K562 (cell line): ENCODE measurements around the gene POU3F1. TPM values are rescaled to one million over a fixed set of nuclear protein-coding genes. Genes with fewer than 3 reads are reported as not detected.

Experiments
- BRD9 ChIP-seq: fragments of 450-650 bp; IDR thresholded peaks from 2 replicates; pipeline ENCODE4 v1.6.1; 2018; ENCODE audit warnings: low read depth; ENCODE audit not compliant: partially characterized antibody
- C11orf30 ChIP-seq: fragments of 450-650 bp; IDR thresholded peaks from 2 replicates; pipeline ENCODE4 v1.6.1; 2016; ENCODE audit warnings: low read depth, mild to moderate bottlenecking
- CREB1 ChIP-seq, 2 experiments: sonication (generic) in 1 of 2; formaldehyde crosslinking in 1 of 2; IDR thresholded peaks; 2 replicates each; pipeline versions ENCODE4 v1.6.1 to v1.8.0; 2012 to 2022; ENCODE audit warnings: inconsistent platforms in 1 of 2, mild to moderate bottlenecking in 1 of 2, missing genetic modification reagents in 1 of 2, moderate library complexity in 1 of 2
- ELF2 ChIP-seq: fragments of 250-450 bp; sonication (Bioruptor Pico); IDR thresholded peaks from 2 replicates; pipeline ENCODE4 v1.5.0; 2021; ENCODE audit warnings: mild to moderate bottlenecking
- JUNB ChIP-seq: fragments of 450-650 bp; formaldehyde crosslinking; conservative IDR thresholded peaks from 2 replicates; pipeline ENCODE4 v1.4.0; 2020; ENCODE audit warnings: mild to moderate bottlenecking
- MECOM ChIP-seq: fragments of 250-450 bp; sonication (Bioruptor Pico); IDR thresholded peaks from 2 replicates; pipeline ENCODE4 v1.8.0; 2022; ENCODE audit warnings: inconsistent platforms
- NFIX ChIP-seq: fragments of 250-450 bp; sonication (Bioruptor Pico); IDR thresholded peaks from 2 replicates; pipeline ENCODE4 v1.4.0; 2020; ENCODE audit warnings: low read depth, mild to moderate bottlenecking, moderate library complexity
- POLR2B ChIP-seq: fragments of 450-650 bp; IDR thresholded peaks from 2 replicates; pipeline ENCODE4 v1.6.1; 2018; ENCODE audit warnings: low read depth; ENCODE audit not compliant: partially characterized antibody
- PPARD ChIP-seq: fragments of 250-450 bp; sonication (Bioruptor Pico); IDR thresholded peaks from 2 replicates; pipeline ENCODE4 v1.8.0; 2022; ENCODE audit warnings: inconsistent platforms, mild to moderate bottlenecking, moderate library complexity
- RBM39 ChIP-seq: fragments of 200-400 bp; formaldehyde crosslinking; optimal IDR thresholded peaks from 2 replicates; pipeline ENCODE3; 2018; ENCODE audit warnings: low read depth, low read length
- SMARCE1 ChIP-seq: fragments of 450-650 bp; IDR thresholded peaks from 2 replicates; pipeline ENCODE4 v1.7.1; 2016; ENCODE audit warnings: mild to moderate bottlenecking
- SRSF1 ChIP-seq: fragments of 200-400 bp; formaldehyde crosslinking; IDR thresholded peaks from 2 replicates; pipeline ENCODE4 v1.6.1; 2017; ENCODE audit warnings: mild to moderate bottlenecking, low read depth, low read length, moderate library complexity
- TEAD4 ChIP-seq, 2 experiments: sonication (generic) in 1 of 2; formaldehyde crosslinking in 1 of 2; IDR thresholded peaks; 2 replicates each; pipeline versions ENCODE4 v1.6.1 to v1.8.0; 2012 to 2022; ENCODE audit warnings: borderline replicate concordance in 1 of 2, inconsistent platforms in 1 of 2, low read length in 1 of 2, mild to moderate bottlenecking in 1 of 2, missing genetic modification reagents in 1 of 2
- YBX1 ChIP-seq: fragments of 450-650 bp; IDR thresholded peaks from 2 replicates; pipeline ENCODE4 v1.7.1; 2016; ENCODE audit warnings: mild to moderate bottlenecking
- ZBTB1 ChIP-seq: sonication (generic); formaldehyde crosslinking; IDR thresholded peaks from 2 replicates; pipeline ENCODE4 v1.8.1; 2023; ENCODE audit warnings: missing genetic modification reagents, low read depth, mild to moderate bottlenecking, borderline replicate concordance
- ZBTB7A ChIP-seq: IDR thresholded peaks from 2 replicates; pipeline ENCODE4 v1.6.1; 2011; ENCODE audit warnings: low read depth, mild to moderate bottlenecking, low read length, moderate library complexity, borderline replicate concordance; ENCODE audit not compliant: control insufficient read depth
- ZNF311 ChIP-seq: fragments of 250-450 bp; sonication (Bioruptor Pico); IDR thresholded peaks from 2 replicates; pipeline ENCODE4 v1.4.0; 2020; ENCODE audit warnings: mild to moderate bottlenecking, moderate library complexity
- ZNF324 ChIP-seq: fragments of 250-450 bp; sonication (Bioruptor Pico); IDR thresholded peaks from 2 replicates; pipeline ENCODE4 v1.4.0; 2020; ENCODE audit warnings: mild to moderate bottlenecking
- ZNF584 ChIP-seq: fragments of 200-800 bp; sonication (Bioruptor generic); IDR thresholded peaks from 2 replicates; pipeline ENCODE4 v1.6.1; 2016; ENCODE audit warnings: low read depth, mild to moderate bottlenecking, missing genetic modification characterization, missing compliant biosample characterization
- ZNF778 ChIP-seq: fragments of 450-650 bp; formaldehyde crosslinking; IDR thresholded peaks from 2 replicates; pipeline ENCODE4 v1.4.0; 2020; ENCODE audit warnings: mild to moderate bottlenecking, moderate library complexity
- ZSCAN29 ChIP-seq: fragments of 450-650 bp; IDR thresholded peaks from 2 replicates; pipeline ENCODE4 v1.6.1; 2017
- polyA plus RNA-seq, 8 experiments: library from polyadenylated mRNA; depleted of rRNA in 4 of 8; stranded (reverse) in 5 of 8; unstranded in 3 of 8; fragments of >200 nt; fragmentation: Nextera tagmentation in 2 of 8; fragmentation: Illumina TruSeq in 1 of 8; extraction: Ambion mirVana in 2 of 8; extraction: Trizol in 1 of 8; gene quantifications; 2 replicates each; pipeline versions ENCODE4 v1.2.1 to v1.2.3, GENCODE V29; 2011 to 2014; ENCODE audit warnings: inconsistent platforms in 1 of 8, missing spikeins in 1 of 8
- total RNA-seq, 7 experiments: library from RNA; depleted of rRNA in 6 of 7; stranded (reverse); fragments of >200 nt in 6 of 7; fragmentation: Illumina TruSeq in 2 of 7; extraction: Trizol in 2 of 7; gene quantifications; 2 replicates each; pipeline versions ENCODE4 v1.2.1 to v1.2.3, GENCODE V29; 2011 to 2021; ENCODE audit warnings: low replicate concordance in 1 of 7
- TF ChIP-seq, protein P1 (sequence below): sonication (generic); formaldehyde crosslinking; IDR thresholded peaks from 2 replicates; pipeline ENCODE4 v1.8.0; 2022; ENCODE audit warnings: missing genetic modification reagents, mild to moderate bottlenecking, borderline replicate concordance
- TF ChIP-seq, protein P2 (sequence below), 2 experiments: fragments of 450-650 bp in 1 of 2; sonication (generic) in 1 of 2; formaldehyde crosslinking in 1 of 2; IDR thresholded peaks in 1 of 2; conservative IDR thresholded peaks in 1 of 2; 2 replicates each; pipeline versions ENCODE4 v1.6.1 to v1.8.1; 2016 to 2023; ENCODE audit warnings: mild to moderate bottlenecking in 2 of 2, moderate library complexity in 2 of 2, inconsistent platforms in 1 of 2, missing genetic modification reagents in 1 of 2
- TF ChIP-seq, protein P3 (sequence below): IDR thresholded peaks from 3 replicates; pipeline ENCODE4 v1.6.1; 2011; ENCODE audit warnings: borderline replicate concordance, mild to moderate bottlenecking, moderate library complexity; ENCODE audit not compliant: insufficient read length; ENCODE audit errors: extremely low read depth
- TF ChIP-seq, protein P4 (sequence below): sonication (generic); formaldehyde crosslinking; IDR thresholded peaks from 2 replicates; pipeline ENCODE4 v1.8.0; 2022; ENCODE audit warnings: mild to moderate bottlenecking, missing genetic modification reagents

The POU3F1 gene
- total and polyA plus RNA-seq, 9 of the 15 experiments (the other 6 are each of a cell fraction or from before 2014, with no cell fraction given) = 0.09 TPM; not detected in 8

DNA sequence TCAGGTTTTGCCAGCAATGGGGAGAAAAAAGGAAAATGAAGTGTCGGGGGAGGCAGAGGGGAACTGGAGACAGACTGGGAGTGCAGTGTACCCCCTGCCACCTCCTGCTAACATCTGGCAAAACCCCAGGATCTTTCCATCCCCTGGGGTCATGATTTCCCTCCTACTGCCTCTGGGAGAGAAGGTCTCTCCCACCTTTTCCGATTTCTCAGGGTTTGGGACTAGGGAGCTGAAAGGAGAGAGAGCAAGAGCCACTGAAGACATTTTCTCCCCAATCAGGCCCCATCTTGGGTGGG is 46.4 kb downstream of the POU3F1 start (continued):
- TF ChIP-seq ZNF324 (CRISPR knock-in tag) (no peak), ZNF311 (CRISPR knock-in tag) (no peak), POLR2B (no peak), ZBTB7A (peak; percentile 27; the same call in 1 of the 2 replicates), SMARCE1 (no peak), CREB1 (IDR thresholded peaks at IDR 0.05) (no peak), CREB1 (CRISPR knock-in tag; IDR thresholded peaks at IDR 0.05) (no peak), BRD9 (no peak), MECOM (no peak), ZNF778 (no peak), PPARD (CRISPR knock-in tag) (no peak), ZNF584 (peak; percentile 7; the same call in 1 of the 2 replicates), YBX1 (no peak), ZBTB1 (CRISPR knock-in tag) (no peak), NFIX (CRISPR knock-in tag) (no peak), ELF2 (CRISPR knock-in tag) (0 out of 2 replicates have a peak, but pooled peaks have one; percentile 19), RBM39 (no peak), C11orf30 (no peak), JUNB (CRISPR knock-in tag) (no peak), ZSCAN29 (no peak), SRSF1 (no peak), TEAD4 (IDR thresholded peaks at IDR 0.05; ENCODE audit: low read length) (no peak), TEAD4 (CRISPR knock-in tag; IDR thresholded peaks at IDR 0.05; ENCODE audit: borderline replicate concordance) (no peak)
- TF ChIP-seq, protein P1, sequence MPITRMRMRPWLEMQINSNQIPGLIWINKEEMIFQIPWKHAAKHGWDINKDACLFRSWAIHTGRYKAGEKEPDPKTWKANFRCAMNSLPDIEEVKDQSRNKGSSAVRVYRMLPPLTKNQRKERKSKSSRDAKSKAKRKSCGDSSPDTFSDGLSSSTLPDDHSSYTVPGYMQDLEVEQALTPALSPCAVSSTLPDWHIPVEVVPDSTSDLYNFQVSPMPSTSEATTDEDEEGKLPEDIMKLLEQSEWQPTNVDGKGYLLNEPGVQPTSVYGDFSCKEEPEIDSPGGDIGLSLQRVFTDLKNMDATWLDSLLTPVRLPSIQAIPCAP (CRISPR knock-in tag) = no peak
- TF ChIP-seq, protein P2, sequence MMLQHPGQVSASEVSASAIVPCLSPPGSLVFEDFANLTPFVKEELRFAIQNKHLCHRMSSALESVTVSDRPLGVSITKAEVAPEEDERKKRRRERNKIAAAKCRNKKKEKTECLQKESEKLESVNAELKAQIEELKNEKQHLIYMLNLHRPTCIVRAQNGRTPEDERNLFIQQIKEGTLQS (IDR thresholded peaks at IDR 0.05) = no peak
- TF ChIP-seq, protein P2 (CRISPR knock-in tag; conservative IDR thresholded peaks at IDR 0.05) = no peak
- TF ChIP-seq, protein P3, sequence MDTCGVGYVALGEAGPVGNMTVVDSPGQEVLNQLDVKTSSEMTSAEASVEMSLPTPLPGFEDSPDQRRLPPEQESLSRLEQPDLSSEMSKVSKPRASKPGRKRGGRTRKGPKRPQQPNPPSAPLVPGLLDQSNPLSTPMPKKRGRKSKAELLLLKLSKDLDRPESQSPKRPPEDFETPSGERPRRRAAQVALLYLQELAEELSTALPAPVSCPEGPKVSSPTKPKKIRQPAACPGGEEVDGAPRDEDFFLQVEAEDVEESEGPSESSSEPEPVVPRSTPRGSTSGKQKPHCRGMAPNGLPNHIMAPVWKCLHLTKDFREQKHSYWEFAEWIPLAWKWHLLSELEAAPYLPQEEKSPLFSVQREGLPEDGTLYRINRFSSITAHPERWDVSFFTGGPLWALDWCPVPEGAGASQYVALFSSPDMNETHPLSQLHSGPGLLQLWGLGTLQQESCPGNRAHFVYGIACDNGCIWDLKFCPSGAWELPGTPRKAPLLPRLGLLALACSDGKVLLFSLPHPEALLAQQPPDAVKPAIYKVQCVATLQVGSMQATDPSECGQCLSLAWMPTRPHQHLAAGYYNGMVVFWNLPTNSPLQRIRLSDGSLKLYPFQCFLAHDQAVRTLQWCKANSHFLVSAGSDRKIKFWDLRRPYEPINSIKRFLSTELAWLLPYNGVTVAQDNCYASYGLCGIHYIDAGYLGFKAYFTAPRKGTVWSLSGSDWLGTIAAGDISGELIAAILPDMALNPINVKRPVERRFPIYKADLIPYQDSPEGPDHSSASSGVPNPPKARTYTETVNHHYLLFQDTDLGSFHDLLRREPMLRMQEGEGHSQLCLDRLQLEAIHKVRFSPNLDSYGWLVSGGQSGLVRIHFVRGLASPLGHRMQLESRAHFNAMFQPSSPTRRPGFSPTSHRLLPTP = no peak
- TF ChIP-seq, protein P4, sequence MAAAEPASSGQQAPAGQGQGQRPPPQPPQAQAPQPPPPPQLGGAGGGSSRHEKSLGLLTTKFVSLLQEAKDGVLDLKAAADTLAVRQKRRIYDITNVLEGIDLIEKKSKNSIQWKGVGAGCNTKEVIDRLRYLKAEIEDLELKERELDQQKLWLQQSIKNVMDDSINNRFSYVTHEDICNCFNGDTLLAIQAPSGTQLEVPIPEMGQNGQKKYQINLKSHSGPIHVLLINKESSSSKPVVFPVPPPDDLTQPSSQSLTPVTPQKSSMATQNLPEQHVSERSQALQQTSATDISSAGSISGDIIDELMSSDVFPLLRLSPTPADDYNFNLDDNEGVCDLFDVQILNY (CRISPR knock-in tag) = no peak
